ENCODE data around the gene RMDN2. TPM values are rescaled to one million over a fixed set of nuclear protein-coding genes. Genes with fewer than 3 reads are reported as not detected.

Gene RMDN2
- total RNA-seq, 1 experiment from 2014 or later: 5.3 TPM

DNA sequence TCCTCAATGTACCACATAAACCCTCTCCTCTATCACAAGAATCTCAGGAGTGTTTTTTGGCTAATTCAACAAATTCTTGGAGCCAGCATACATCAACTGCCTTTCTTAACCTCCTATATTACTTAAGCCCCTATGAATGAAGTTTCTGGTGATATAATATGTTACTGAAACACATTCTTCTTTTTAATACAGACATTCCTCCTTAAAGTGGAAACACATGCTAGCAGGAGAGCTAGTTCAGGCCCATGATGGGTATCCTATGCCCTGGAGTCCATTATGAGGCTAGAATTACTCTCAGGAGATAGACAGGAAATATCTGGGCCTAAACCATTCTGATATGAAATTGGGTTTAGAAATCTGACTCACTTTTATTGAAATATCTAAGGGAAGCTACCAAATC lies 26.6 kb upstream of the RMDN2 start:
- Histone ChIP-seq H3K9me3 (ENCODE audit: insufficient read depth, low read depth) (no peaks in the 10 kb centered on the region), H3K4me3 (no peak overlapping the region), H4K20me1 (ENCODE audit: insufficient read depth) (no peaks in the 10 kb centered on the region), H3K79me2 (ENCODE audit: low read depth) (no peaks in the 10 kb centered on the region), H3F3A (ENCODE audit: insufficient read depth, low read depth) (no peaks in the 10 kb centered on the region), H3K9me2 (ENCODE audit: insufficient read depth) (no peaks in the 10 kb centered on the region), H2AFZ (no peak overlapping the region), H3K4me2 (no peak overlapping the region), H3K36me3 (ENCODE audit: low read depth) (no peaks in the 10 kb centered on the region), H3K4me1 (replicated peaks; ENCODE audit: insufficient read depth) (no peaks in the 10 kb centered on the region), H3K27me3 (ENCODE audit: insufficient read depth, low read depth) (no peaks in the 10 kb centered on the region), H3K27ac (no peak overlapping the region)
- TF ChIP-seq, protein P1, sequence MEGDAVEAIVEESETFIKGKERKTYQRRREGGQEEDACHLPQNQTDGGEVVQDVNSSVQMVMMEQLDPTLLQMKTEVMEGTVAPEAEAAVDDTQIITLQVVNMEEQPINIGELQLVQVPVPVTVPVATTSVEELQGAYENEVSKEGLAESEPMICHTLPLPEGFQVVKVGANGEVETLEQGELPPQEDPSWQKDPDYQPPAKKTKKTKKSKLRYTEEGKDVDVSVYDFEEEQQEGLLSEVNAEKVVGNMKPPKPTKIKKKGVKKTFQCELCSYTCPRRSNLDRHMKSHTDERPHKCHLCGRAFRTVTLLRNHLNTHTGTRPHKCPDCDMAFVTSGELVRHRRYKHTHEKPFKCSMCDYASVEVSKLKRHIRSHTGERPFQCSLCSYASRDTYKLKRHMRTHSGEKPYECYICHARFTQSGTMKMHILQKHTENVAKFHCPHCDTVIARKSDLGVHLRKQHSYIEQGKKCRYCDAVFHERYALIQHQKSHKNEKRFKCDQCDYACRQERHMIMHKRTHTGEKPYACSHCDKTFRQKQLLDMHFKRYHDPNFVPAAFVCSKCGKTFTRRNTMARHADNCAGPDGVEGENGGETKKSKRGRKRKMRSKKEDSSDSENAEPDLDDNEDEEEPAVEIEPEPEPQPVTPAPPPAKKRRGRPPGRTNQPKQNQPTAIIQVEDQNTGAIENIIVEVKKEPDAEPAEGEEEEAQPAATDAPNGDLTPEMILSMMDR (conservative IDR thresholded peaks at IDR 0.05): no peak
- no peak for TF ChIP-seq EZH2 (IDR thresholded peaks at IDR 0.05; ENCODE audit: low read depth)
- ChIA-PET CTCF (no interaction called here), POLR2A (ENCODE audit: unreplicated experiment) (no interaction called here)
- DNase-seq: no peak
- intact Hi-C loops (cut with micrococcal nuclease; ENCODE audit: unreplicated experiment): loop anchor here (10.0 kb wide), 3 partner anchors 66 to 1114 kb away; no protein-coding TSS in a partner anchor
- BruUV-seq (replicated peaks): no TSS peak

DNA sequence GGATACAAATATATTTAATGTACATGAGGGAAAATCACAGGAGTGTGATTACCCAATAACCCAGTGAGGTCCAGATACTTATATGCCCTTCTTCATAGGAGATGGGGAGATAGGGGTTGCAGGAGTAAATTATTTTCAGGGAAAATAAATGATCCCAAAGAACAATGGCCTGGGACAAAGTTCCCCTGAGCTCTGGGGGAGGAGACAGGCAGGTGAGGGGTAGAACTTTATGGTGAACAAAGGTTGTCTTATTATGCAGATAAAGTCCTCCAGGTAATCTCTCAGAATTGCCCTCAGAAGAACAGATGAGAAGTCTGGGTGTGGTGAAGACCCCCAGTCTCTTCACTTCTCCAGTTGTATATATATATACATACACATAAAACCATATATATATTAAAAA lies 22.1 kb upstream of the RMDN2 start:
- BruUV-seq (replicated peaks): no TSS peak
- no peak for DNase-seq
- no peak overlapping the region for H2AFZ ChIP-seq
- CTCF ChIA-PET: no interaction called here
- no peaks in the 10 kb centered on the region for H3K79me2 ChIP-seq (ENCODE audit: low read depth)
- no peaks in the 10 kb centered on the region; the same call in 1 of the 2 replicates for H3K9me3 ChIP-seq (ENCODE audit: insufficient read depth, low read depth)
- H3K27me3 ChIP-seq (ENCODE audit: insufficient read depth, low read depth): no peaks in the 10 kb centered on the region
- no peak overlapping the region for H3K4me3 ChIP-seq
- TF ChIP-seq EZH2 (IDR thresholded peaks at IDR 0.05; ENCODE audit: low read depth): no peak
- TF ChIP-seq, protein P1 (conservative IDR thresholded peaks at IDR 0.05): no peak
- H3K27ac ChIP-seq: no peak overlapping the region
- H3K36me3 ChIP-seq (ENCODE audit: low read depth): no peaks in the 10 kb centered on the region
- no peak overlapping the region for H3K4me2 ChIP-seq
- H4K20me1 ChIP-seq (ENCODE audit: insufficient read depth): no peaks in the 10 kb centered on the region
- intact Hi-C loops (cut with micrococcal nuclease; ENCODE audit: unreplicated experiment): no loop called here
- H3F3A ChIP-seq (ENCODE audit: insufficient read depth, low read depth): no peaks in the 10 kb centered on the region
- H3K9me2 ChIP-seq (ENCODE audit: insufficient read depth): no peaks in the 10 kb centered on the region
- H3K4me1 ChIP-seq (replicated peaks; ENCODE audit: insufficient read depth): no peaks in the 10 kb centered on the region
- POLR2A ChIA-PET (ENCODE audit: unreplicated experiment): no interaction called here

DNA sequence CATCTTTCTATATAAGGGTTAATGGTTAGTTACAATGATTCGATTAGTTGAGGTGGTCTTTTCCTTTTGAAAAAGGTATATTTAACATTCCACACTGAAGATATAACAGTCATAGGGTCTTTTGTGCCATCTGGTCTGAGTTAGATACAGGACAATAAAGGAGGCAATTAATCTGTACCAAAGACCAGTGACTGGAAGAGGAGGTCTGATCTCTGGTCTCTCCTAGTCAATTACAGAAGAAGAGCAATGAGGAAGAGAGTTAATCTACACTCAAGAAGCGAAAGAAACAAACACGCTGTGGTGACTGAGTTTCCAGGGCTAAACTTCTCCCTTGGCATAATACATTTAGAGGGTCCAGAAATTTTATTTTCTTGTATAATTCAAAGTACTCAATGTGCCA lies 20.7 kb upstream of the RMDN2 start:
- H3K79me2 ChIP-seq (ENCODE audit: low read depth): no peaks in the 10 kb centered on the region
- no peaks in the 10 kb centered on the region for H4K20me1 ChIP-seq (ENCODE audit: insufficient read depth)
- no TSS peak for BruUV-seq (replicated peaks)
- ChIA-PET CTCF (no interaction called here), POLR2A (ENCODE audit: unreplicated experiment) (no interaction called here)
- no peaks in the 10 kb centered on the region for H3K36me3 ChIP-seq (ENCODE audit: low read depth)
- intact Hi-C loops (cut with micrococcal nuclease; ENCODE audit: unreplicated experiment): no loop called here
- no peak overlapping the region for H3K4me2 ChIP-seq
- TF ChIP-seq EZH2 (IDR thresholded peaks at IDR 0.05; ENCODE audit: low read depth): no peak
- TF ChIP-seq, protein P1 (conservative IDR thresholded peaks at IDR 0.05): no peak
- H3K9me2 ChIP-seq (ENCODE audit: insufficient read depth): no peaks in the 10 kb centered on the region
- H3K4me1 ChIP-seq (replicated peaks; ENCODE audit: insufficient read depth): no peaks in the 10 kb centered on the region
- H3K27ac ChIP-seq: no peak overlapping the region
- H3K27me3 ChIP-seq (ENCODE audit: insufficient read depth, low read depth): no peaks in the 10 kb centered on the region
- DNase-seq: no peak
- no peaks in the 10 kb centered on the region; the same call in 1 of the 2 replicates for H3K9me3 ChIP-seq (ENCODE audit: insufficient read depth, low read depth)
- no peak overlapping the region for H2AFZ ChIP-seq
- H3K4me3 ChIP-seq: no peak overlapping the region
- no peaks in the 10 kb centered on the region for H3F3A ChIP-seq (ENCODE audit: insufficient read depth, low read depth)
